GM19043 (cell line): ENCODE data around the gene TTC1.
"Not testable (repeated sequence)": the region's sequence is repeated elsewhere in the genome, so short reads cannot be mapped to it uniquely, and the experiment has no call there.

Experiments
- ATAC-seq: cut with Tn5 transposase; IDR thresholded peaks from one replicate; pipeline ENCODE4 v1.9.1; 2021; ENCODE audit warnings: low read depth; ENCODE audit not compliant: unreplicated experiment

Gene TTC1

GRCh38 chr5:160008877-160009590, at the start of gene TTC1:
Gene TTC1 (plus strand): TSS chr5:160009139. CDS start chr5:160010529, 1,390 bp downstream.
- ATAC-seq: peak; percentile 100

GRCh38 chr5:159961176-159962160, 47.5 kb upstream of the TTC1 start:
- no peak for ATAC-seq

GRCh38 chr5:159962214-159962613, 46.7 kb upstream of the TTC1 start:
- no peak for ATAC-seq

- no peak for ATAC-seq
These were observed 45.0 kb upstream of the TTC1 start for GRCh38 chr5:159963935-159964334.

- ATAC-seq: no peak
These were observed 43.7 kb upstream of the TTC1 start for GRCh38 chr5:159965031-159965837.

GRCh38 chr5:159965838-159966128, 43.2 kb upstream of the TTC1 start:
- not testable (repeated sequence) for ATAC-seq

- ATAC-seq: no peak
These were observed 39.0 kb upstream of the TTC1 start for GRCh38 chr5:159969966-159970365.

- ATAC-seq: no peak
These were observed 37.9 kb upstream of the TTC1 start for GRCh38 chr5:159971038-159971437.

- no peak for ATAC-seq
These were observed 37.4 kb upstream of the TTC1 start for GRCh38 chr5:159971514-159971913.

- ATAC-seq: no peak
These were observed 36.9 kb upstream of the TTC1 start for GRCh38 chr5:159971931-159972461.

GRCh38 chr5:159972538-159973362, 36.2 kb upstream of the TTC1 start:
- ATAC-seq: no peak

- ATAC-seq: no peak
These were observed 33.4 kb upstream of the TTC1 start for GRCh38 chr5:159975462-159976019.

- no peak for ATAC-seq
These were observed 32.0 kb upstream of the TTC1 start for GRCh38 chr5:159976921-159977320.

- no peak for ATAC-seq
These were observed 30.6 kb upstream of the TTC1 start for GRCh38 chr5:159978358-159978757.

- ATAC-seq: no peak
These were observed 26.3 kb upstream of the TTC1 start for GRCh38 chr5:159982421-159983173.

- ATAC-seq: peak; percentile 95
These were observed 21.8 kb upstream of the TTC1 start for GRCh38 chr5:159987031-159987674.

GRCh38 chr5:159990506-159990905, 18.4 kb upstream of the TTC1 start:
- ATAC-seq: no peak

- ATAC-seq: no peak
These were observed 16.4 kb upstream of the TTC1 start for GRCh38 chr5:159992566-159992965.
